ENCODE measurements around the gene CHN1.
A peak's percentile ranks its signal among the peaks of the same experiment; 100 is the strongest.

Gene CHN1

DNA sequence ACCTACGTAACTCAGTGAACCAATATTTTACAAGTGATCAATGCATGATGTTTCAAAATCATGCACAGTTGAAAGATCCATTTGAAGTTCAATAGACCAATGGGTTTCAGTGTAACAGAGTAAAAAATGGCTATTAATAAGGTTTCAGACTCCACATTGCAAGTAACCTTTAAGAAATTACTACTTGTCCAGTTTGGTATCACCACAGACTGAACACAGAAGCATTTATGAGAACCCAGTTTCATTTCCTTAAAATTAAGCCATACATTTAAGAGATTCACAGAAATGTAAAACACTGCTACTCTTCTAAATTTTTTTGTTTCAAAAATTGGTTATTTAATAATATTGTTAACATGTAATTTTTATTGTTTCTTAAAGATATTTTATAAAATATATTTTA lies 142.0 kb downstream of the CHN1 start:
- DNase-seq = no peak

DNA sequence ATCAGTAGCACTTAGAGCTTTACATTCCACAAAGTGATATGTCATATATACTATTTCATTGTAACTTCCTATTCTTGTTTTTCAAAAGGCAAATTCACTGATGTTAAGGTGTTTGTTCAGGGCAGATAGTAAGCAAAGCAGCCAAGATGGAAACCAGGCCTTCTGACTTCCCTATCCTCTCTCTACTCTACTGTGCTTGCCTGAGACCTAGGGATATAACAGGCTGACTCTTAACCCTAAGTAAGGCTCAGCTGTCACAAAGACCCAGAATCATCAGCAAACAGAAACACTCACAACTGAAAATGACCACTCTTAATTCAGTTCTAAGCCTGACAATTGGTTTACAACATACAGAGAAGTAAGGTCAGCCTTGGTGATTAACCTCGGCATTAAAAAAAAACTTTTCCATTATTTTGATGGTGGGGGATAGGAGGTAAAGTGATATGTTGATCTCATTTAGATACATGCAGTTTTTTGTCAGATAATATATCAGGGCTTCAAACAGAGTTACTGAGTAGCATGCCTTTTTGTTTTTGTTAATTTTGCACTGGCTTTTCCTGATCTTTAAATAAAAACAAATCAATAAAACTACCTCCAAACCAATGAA lies 145.5 kb downstream of the CHN1 start:
- DNase-seq = peak; percentile 39

DNA sequence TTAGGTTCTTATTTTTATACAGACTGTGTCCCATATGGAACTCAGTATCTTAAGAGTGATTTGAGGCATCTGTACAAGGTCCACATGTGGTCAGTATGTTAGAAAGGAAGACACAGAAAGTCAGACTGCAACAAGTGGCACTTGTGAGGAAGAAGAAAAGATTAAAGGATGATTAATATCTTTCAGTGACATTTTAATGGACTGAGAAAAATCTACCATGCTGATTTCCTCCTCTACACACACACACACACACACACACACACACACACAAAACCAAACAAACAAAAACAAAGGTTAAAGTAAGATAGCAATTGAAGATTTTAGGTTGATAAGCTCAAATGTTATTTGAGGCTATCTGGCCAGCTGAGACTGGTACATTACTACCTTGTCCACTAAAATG lies 146.4 kb downstream of the CHN1 start:
- DNase-seq = peak; percentile 47

DNA sequence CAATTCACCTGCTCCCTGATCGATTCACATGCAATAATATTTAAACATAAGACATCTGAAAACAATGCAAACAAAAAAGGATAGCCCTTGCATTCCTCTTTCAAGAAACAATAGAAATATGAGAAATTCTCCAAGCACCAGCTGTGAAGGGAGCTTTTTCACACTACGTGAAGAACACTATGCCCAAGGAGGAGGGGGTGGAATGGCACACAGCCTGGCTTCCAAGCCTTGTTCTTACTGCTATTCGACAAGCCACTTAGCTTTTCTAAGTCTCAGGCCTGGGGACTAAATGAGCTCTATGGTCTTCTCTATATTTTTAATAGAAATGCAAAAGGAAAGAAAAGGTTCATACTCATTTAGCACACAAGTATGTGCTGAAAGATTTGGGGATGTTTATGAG lies 148.7 kb downstream of the CHN1 start:
- no peak for DNase-seq

DNA sequence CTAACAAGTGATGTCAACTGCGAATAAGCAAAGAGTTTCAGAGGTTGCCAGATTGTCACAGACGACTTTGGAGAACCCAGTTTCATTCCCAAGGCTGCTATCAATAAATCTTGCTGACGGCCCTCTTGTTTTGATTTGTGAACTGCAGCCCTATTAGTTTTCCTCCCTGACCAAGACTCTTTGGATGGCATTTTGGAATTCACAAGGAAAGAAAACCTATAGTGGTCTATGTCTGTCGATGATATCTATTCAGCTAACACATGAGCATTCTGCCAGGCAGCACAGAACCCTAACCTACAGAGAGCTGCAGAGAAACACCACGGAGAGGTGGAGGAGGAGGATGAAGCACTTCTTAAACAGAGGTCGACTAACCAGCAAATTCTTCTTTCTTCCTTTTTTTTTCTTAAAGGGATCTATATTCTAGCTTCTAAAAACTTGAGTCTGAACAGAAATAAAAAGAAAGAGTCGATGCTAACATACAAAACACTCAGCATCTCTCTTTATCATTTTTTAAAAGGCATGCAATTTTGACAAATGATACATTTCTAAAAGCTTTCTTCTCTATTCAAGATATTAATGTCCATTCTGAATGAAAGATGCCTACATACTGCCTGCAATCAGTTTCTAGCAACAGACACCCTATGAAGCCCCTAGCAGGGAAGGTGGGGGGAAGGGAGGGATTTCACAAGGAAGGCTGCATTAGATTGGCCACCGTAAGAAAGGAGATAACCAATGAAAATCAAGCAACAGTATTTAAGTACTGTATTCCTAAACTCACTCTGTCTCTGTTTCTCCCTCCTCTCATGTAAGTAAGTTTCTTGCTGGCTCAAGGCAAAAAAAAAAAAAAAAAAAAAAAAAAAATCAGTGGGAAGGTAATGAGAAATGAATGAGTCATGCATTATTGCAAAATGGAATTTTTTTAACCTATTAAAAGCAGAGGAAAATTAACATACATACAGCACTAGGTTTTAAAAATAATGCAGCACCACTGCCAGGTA lies 157.9 kb downstream of the CHN1 start:
- peak; percentile 71 for DNase-seq

DNA sequence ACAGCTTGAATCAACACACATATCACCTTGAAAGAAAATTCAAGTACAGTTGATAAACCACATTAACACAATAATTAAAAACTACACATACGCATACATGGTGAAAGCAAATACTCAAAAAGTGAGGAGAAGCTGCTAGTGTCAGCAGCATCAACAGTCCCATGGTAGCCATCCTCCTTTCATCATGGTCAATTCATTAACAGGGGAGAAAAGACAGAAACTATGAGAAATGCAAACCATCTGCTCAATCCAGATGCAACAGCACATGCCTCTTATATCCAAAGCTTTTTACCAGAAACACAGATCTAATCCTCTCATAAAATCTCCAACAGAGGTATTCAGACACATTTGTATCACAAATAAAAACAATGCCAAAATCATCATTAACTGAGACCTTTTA lies 159.0 kb downstream of the CHN1 start:
- DNase-seq = peak; percentile 24

DNA sequence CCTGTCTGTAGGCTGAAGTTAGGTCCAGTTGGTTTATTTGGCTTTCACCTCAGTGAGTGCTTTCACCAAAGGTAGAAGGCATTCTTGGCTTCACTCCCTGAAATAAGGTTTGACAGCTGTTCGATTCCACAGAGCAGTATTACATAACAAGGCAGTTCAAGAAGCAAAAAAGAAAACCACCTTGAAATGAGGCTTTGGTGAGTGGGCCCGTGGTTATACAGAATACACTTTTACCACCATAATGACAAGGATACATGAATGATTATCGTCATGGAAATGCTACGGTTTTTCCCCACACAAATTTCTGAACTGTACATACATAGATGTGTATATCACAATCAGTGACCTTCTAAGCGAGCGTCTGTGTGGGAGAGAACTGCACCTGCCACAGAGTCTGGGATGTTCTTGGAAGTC lies 160.9 kb downstream of the CHN1 start:
- DNase-seq = peak; percentile 45

DNA sequence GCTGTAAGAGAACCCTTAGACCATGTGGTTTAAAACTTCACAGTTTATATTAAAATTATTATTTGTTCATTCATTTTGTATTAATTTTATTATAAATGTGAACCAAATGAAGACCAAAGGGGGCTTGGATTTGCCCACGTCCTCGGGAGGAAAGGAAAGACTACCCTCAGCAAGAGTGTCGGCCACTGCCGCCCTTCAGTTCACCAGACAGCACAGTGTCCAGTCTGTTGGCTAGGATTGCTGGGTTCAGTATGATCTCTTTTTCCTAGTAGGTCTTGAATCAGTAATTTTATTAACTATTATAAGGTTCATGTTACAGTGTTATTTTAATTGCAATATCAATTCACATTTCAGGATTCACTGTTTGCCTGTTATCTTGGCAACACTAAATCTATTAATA lies 162.7 kb downstream of the CHN1 start:
- no peak for DNase-seq

DNA sequence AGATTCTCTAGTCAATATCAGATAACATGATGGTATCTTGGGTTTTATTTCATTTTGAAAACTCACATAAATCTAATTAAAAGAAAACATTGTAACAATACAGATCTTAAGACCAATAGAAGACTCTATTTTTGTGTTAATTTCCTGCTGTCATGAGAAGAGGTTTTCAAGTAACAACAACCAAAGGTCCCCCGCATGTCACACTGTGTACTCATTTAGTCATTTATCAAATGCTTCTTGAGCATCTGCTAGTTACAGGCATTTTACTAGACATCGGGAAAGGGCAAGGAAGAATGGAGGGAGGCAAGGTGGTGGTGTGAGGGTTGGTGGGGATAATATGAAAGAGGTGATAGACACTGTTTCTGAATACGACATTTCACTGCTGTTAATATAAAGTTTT lies 163.2 kb downstream of the CHN1 start:
- no peak for DNase-seq

DNA sequence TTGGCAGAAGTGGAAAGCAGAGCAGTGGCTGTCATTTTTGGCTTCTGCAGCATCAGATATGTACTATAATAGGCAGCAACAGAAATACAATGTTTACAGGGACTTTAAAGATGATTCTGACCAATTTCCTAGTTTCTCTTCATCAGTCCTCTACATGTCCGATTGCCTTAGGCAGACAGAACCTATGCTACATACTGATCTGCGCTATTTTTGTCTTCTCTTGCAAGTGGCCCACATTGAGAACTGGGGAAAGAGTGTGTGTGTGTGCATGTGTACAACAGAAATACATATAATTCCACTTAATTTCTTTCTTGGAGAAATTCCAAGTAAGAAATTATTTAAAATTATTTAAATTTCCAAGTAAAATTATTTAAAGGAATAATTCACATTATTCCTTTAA lies 163.8 kb downstream of the CHN1 start:
- DNase-seq = no peak

DNA sequence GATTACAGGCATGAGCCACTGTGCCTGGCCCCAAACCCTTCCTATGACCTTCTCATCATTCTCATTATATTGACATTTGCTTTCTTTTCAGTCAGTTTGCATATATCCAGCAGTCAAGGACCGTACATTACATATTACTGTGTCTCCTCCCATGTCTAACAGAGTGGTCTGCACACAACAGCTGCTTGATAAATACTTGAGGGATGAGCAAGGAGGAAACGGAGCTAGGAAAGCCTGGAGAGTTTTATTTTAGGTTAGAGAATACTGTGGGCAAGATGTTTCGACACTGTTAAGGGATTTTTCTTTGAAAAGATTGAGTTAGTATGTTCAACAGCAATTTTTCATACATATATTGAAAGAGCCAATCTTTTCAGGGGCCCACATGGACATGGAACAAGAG lies 164.7 kb downstream of the CHN1 start:
- DNase-seq = no peak

DNA sequence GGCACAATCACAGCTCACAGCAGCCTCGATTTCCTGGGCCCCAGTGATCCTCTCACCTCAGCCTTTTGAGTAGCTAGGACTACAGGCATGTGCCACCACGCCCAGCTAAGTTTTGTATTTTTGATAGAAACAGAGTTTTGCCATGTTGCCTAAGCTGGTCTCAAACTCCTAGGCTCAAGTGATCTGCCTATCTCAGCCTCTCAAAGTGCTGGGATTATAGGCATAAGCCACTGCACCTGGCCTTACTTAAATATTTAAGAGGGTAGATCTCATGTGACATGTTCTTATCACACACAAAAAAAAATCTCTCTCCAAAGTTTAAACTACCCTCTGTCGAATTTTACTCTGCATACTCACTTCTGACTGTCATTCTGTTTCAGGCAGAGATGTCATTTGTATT lies 165.5 kb downstream of the CHN1 start:
- no peak for DNase-seq

DNA sequence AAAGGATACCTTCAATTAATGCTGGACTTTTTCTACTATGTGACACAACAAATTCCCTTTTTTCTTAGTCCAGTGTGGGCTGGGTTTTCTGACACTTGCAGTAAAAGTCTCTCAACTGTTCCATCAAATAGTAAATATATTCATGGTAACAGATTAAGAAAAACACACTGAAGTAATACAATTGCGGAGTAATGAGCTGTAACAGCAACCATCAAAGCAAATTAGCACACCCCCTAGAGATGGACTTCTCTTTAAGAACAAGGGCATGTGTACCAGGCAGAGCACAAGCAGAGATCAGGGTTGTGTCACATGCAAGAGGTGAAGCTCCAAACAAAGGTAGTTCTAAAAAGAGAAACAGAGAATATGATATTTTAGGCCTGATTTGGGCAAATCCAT lies 168.2 kb downstream of the CHN1 start:
- no peak for DNase-seq

DNA sequence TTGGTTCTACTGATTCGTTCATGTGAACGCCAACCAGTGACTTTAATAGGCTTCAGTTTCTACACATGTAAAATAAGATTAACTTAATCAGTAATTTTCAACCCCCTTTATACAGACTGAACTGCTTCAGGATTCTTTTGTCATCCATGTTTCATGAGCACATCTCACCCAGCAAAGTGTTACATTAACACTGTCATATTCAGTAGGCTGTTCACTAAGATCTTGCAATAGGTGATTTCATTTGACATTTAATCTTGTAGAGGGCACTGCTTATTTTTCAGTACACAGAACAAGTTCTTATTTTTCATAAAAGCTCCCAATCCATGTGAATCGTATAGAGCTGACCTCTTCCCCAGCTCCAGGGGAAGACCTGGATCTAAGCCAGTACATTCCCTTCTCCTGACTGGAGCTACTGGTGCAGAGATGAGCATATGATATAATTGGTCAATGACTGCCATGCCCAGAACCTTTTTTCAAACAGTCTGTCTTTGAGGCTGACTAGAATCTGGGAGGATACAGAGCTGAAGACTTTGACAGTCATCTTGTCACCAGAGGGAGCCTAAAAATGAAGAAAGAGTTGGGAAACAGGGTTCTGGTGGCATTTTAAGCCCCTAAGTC lies 168.7 kb downstream of the CHN1 start:
- peak; percentile 3 for DNase-seq

DNA sequence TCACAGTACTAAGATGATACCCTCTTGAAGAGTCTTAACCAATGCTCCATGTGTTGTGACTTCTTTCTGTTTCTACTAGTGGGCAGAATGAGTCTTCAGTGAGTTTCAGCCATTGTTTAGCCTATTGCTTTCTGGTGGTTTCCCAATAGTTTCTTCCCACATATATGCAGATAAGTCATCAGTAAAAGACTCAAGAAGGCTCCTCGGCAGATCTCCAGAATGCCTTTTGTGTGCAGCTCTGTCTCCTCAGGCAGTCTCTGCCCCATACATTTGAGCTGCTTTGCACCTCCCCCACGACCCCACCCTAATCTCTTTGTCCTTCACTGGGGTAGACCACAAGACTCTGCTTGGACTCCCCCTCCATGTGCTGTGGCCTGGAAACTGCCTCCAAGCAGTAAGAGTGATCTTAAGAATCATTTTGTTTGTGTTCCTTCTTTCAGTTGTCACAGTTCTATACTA lies 169.4 kb downstream of the CHN1 start:
- no peak for DNase-seq

DNA sequence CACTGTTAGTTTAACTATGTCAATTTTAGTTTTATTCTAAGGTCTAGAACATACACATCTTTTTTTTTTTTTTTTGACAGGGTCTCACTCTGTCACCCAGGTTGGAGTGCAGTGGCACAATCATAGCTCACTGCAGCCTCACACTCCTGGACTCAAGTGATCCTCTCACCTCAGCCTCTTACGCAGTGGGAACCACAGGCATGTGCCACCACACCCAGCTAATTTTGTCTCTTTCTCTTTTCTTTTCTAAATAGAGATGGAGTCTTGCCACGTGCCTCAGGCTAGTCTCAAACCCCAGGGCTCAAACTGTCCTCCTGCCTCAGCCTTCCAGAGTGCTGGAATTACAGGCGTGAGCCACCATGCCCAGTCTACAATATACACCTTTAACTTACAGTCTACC lies 171.4 kb downstream of the CHN1 start:
- DNase-seq = no peak

DNA sequence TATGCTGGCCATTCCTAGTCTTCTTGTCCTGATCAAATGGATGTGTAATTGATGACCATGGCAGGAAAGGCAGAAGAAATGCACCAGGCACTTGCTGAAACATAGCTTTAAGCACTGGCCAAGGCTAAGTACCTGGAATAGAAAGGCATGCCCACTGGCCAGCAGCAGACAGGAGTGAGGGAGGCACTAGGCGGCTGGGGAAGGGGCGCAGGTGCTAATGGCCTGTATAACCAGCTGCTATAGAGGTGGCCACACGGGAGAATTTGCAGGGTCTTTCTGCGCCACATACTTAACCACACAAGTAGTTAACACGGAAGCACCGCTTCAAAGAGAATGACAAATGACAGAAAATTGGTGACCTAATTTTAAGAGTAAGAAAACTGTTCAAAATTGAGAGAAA lies 174.6 kb downstream of the CHN1 start:
- no peak for DNase-seq

DNA sequence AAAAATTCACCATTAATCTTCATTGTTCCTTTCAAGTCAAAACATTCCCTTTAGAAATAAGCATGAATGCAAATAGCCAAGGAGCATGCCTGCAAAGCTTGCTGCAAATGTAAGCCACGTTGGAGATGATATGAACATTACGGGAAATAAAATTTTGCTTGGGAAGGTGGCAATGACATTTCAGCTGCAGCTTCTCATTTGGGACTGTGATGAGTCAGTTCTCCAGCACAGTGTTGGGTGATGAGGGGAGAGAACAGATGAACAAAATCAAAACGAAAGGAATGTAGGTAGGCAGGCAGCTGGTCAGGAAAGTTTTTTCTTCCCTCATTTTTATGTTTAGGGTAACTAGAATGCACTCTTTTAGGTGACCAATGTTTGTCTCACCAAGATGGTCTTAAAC lies 175.6 kb downstream of the CHN1 start:
- DNase-seq = no peak

DNA sequence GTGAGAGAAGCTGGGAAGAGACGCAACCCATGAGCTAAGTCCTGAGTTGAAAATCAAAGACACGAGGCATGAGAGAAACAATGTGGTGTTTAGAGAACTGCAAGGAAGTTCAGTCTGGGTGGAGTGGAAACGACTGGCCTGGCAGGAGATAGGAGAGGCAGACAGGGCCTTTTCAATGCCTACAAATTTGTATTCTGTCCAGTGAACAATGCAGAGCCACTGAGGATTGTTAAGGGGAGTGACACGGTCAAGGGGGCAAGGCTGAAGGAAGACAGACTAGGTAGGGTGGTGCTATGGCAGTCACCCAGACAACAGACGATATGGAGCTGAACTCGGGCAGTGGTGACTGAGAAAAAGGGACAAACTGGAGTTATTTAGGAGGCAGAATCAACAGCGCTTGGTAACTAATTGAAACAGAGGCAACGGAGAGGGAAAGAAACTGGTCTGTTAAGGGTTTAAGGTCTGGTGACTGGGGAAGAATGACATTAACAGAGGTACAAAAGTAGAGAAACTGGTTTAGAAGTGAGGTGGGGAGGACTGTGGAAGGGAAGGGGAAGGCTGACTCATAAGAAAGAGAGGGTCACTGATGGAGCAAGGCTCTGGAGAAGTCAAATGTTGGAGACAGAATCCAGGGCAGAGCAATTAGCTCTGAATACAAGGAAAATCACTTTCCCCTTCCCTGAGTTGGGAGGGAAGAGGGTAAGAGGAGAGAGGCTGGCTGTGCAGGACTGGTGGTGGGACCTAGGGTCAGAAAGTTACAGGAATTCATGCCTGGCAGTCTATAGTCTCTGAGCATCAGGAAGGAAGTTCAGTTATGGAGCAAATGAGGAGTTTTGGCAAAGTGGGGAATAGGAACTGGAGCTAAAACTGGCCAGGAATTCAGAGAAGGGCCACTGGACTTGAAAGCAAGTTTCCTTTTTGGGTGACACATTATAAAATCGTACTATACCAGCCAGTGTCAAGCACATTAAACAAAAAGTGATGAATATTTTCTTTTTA lies 177.5 kb downstream of the CHN1 start:
- DNase-seq = no peak

DNA sequence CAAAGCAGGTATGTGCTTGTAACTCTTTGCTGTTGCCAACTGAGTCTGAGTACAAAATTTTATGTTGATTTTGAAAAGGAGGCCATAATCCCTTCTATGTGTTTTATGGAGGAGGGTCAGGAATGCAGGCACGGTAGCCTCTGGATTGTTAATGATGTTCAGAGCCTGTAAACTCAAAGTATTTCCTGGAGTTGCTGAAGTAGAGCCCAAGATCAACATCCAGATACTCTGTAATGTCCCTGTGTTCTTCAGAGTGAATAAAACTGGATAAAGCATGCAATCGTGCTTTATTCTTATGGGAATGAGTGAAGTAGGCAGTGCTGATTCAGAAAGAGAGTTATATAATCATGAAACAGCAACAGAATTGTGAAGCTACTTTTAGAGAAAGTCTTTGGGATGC lies 179.1 kb downstream of the CHN1 start:
- no peak for DNase-seq

DNA sequence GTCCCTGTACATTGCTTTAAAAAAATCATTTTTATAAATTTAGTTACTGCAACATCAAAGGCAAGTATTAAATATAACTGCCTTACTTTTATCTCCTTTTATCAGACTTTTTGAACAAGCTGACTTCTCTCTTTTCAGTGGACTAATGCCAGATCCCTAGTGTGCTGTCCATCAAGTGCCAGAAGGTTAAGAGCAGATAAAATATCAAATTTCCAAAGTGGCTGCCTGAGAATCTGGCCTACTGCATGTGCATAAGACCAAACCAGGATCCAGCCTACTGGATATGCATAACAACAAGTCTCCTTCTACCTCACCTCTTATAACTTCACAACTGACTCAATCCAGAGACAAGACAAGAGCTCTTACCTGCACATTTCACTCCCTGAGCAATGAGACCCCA lies 181.1 kb downstream of the CHN1 start:
- DNase-seq = no peak

DNA sequence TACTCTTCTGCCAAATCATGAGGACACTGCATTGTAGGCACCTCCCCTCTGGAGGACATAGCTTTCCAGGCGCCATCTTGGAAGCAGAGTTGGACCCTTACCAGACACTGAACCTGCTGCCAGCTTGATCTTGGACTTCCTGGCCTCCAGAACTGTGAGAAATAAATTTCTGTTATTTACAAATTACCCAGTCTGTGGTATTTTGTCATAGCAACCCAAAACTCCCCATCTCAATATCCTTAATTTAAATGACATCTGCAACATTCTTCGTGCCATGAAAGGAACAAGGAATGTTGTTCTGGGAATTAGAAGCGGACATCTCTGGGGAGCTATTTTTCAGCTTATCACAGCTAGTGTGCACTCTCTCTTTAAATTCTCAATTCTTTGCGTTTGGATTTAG lies 183.6 kb downstream of the CHN1 start:
- DNase-seq = no peak

DNA sequence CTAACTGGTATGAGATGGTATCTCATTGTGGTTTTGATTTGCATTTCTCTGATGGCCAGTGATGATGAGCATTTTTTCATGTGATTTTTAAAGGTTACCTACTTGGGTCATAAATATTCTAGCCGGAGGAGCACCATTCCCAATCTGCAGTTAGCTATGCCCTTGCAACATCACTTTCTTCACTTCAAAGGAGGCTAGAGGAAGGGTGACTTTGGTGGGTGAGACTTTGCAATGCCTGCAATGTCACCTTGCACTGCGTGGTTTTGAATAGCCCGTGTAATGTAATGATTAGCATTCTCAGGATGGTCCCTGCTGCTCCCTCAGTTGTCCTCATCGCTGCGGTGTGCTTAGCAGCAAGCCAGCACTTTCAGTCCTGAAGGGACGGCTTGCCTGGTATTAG lies 184.8 kb downstream of the CHN1 start:
- DNase-seq = no peak
